Astrocyte (in vitro differentiated cells and primary cell): ENCODE measurements around the gene KLF9. TPM values are rescaled to one million over a fixed set of nuclear protein-coding genes. Genes with fewer than 3 reads are reported as not detected.
A peak's percentile ranks its signal among the peaks of the same experiment; 100 is the strongest.

Source experiments
- DNase-seq: peaks from one replicate; pipeline ENCODE4 v3.0.0-alpha.2; 2010; ENCODE audit warnings: low read depth
- FAIRE-seq: peaks from 2 replicates; lab custom pipeline; 2011; peaks lifted over from hg19 to GRCh38; lab: Jason Lieb, UNC
- H2AFZ ChIP-seq: 2 replicates; pipeline ENCODE4 v1.6.0; 2012; ENCODE audit warnings: low read depth, low read length, inconsistent platforms
- H3K27ac ChIP-seq: 2 replicates; pipeline ENCODE4 v1.5.1; 2011; ENCODE audit warnings: low read depth, low read length, inconsistent platforms
- H3K27me3 ChIP-seq: 2 replicates; pipeline ENCODE4 v1.6.0; 2011; ENCODE audit warnings: low read length, inconsistent platforms; ENCODE audit not compliant: insufficient read depth
- H3K36me3 ChIP-seq: 2 replicates; pipeline ENCODE4 v1.5.1; 2011; ENCODE audit warnings: low read length, inconsistent platforms; ENCODE audit not compliant: insufficient read depth
- H3K4me1 ChIP-seq: 2 replicates; pipeline ENCODE4 v1.5.1; 2011; ENCODE audit warnings: low read length, inconsistent platforms; ENCODE audit not compliant: insufficient read depth
- H3K4me2 ChIP-seq: 2 replicates; pipeline ENCODE4 v1.6.0; 2012; ENCODE audit warnings: low read length, inconsistent platforms
- H3K4me3 ChIP-seq: 2 replicates; pipeline ENCODE4 v1.5.1; 2011; ENCODE audit warnings: low read depth, mild to moderate bottlenecking, low read length, inconsistent platforms; ENCODE audit not compliant: insufficient read depth
- H3K79me2 ChIP-seq: 2 replicates; pipeline ENCODE4 v1.6.0; 2012; ENCODE audit warnings: mild to moderate bottlenecking, low read length, inconsistent platforms; ENCODE audit not compliant: insufficient read depth
- H3K9ac ChIP-seq: 2 replicates; pipeline ENCODE4 v1.6.0; 2012; ENCODE audit warnings: mild to moderate bottlenecking, low read length, inconsistent platforms
- H3K9me3 ChIP-seq: 2 replicates; pipeline ENCODE4 v1.5.1; 2012; ENCODE audit warnings: low read depth, mild to moderate bottlenecking, low read length, inconsistent platforms; ENCODE audit not compliant: insufficient read depth
- H4K20me1 ChIP-seq: 2 replicates; pipeline ENCODE4 v1.6.0; 2012; ENCODE audit warnings: low read length, inconsistent platforms; ENCODE audit not compliant: insufficient read depth
- H3K27ac Mint-ChIP-seq: one replicate; pipeline ENCODE4 v1.8.0; 2021; ENCODE audit warnings: mild to moderate bottlenecking, mixed read lengths; ENCODE audit not compliant: unreplicated experiment
- H3K27me3 Mint-ChIP-seq: one replicate; pipeline ENCODE4 v1.8.0; 2021; ENCODE audit warnings: low read depth, mixed read lengths; ENCODE audit not compliant: unreplicated experiment
- H3K36me3 Mint-ChIP-seq: one replicate; pipeline ENCODE4 v1.8.0; 2021; ENCODE audit warnings: low read depth, mixed read lengths; ENCODE audit not compliant: unreplicated experiment
- H3K4me1 Mint-ChIP-seq: one replicate; pipeline ENCODE4 v1.8.0; 2021; ENCODE audit warnings: low read depth, mixed read lengths; ENCODE audit not compliant: unreplicated experiment
- H3K4me3 Mint-ChIP-seq: one replicate; pipeline ENCODE4 v1.8.0; 2021; ENCODE audit warnings: mild to moderate bottlenecking, moderate library complexity, mixed read lengths; ENCODE audit not compliant: unreplicated experiment
- H3K9me3 Mint-ChIP-seq: one replicate; pipeline ENCODE4 v1.8.0; 2021; ENCODE audit warnings: mild to moderate bottlenecking, mixed read lengths; ENCODE audit not compliant: unreplicated experiment
- CTCF ChIP-seq: IDR thresholded peaks from 2 replicates; pipeline ENCODE4 v1.5.1; 2011; ENCODE audit warnings: low read depth, mild to moderate bottlenecking, inconsistent platforms, low read length, moderate library complexity; ENCODE audit not compliant: insufficient read depth
- EZH2 ChIP-seq: IDR thresholded peaks from 2 replicates; pipeline ENCODE4 v1.6.1; 2012; ENCODE audit warnings: mild to moderate bottlenecking, low read length, inconsistent platforms; ENCODE audit not compliant: insufficient read depth
- total RNA-seq: library from RNA; stranded (reverse); gene quantifications from 2 replicates; pipeline ENCODE4 v1.2.1, GENCODE V29; 2021

The KLF9 gene
- total RNA-seq, 1 donor from 2014 or later, result 4.9 TPM

GRCh38 chr9:70410368-70410767, 4.1 kb downstream of the KLF9 start:
- H3K9ac ChIP-seq, result peak overlapping the region; percentile 100
- H2AFZ ChIP-seq, result no peak overlapping the region
- peaks cover 11% of the 10 kb centered on the region for H4K20me1 ChIP-seq
- H3K9me3 ChIP-seq, result no peaks in the 10 kb centered on the region
- peaks cover 33% of the 10 kb centered on the region for H3K4me1 Mint-ChIP-seq
- no peak overlapping the region for H3K27ac Mint-ChIP-seq
- peak overlapping the region; percentile 88 for H3K4me2 ChIP-seq
- peaks cover 7% of the 10 kb centered on the region for H3K9me3 Mint-ChIP-seq
- no peaks in the 10 kb centered on the region for H3K27me3 Mint-ChIP-seq
- peaks cover 75% of the 10 kb centered on the region for H3K79me2 ChIP-seq
- TF ChIP-seq EZH2, result no peak
- no peak for TF ChIP-seq CTCF
- H3K36me3 ChIP-seq, result no peaks in the 10 kb centered on the region
- H3K27me3 ChIP-seq, result no peaks in the 10 kb centered on the region
- peak overlapping the region; percentile 97 for H3K4me3 ChIP-seq
- H3K27ac ChIP-seq, result peak overlapping the region; percentile 99
- H3K4me3 Mint-ChIP-seq, result peak overlapping the region; percentile 73
- DNase-seq (peak; percentile 60), FAIRE-seq (no peak)
- H3K4me1 ChIP-seq, result peaks cover 50% of the 10 kb centered on the region
- no peaks in the 10 kb centered on the region for H3K36me3 Mint-ChIP-seq

GRCh38 chr9:70409800-70410199, 4.7 kb downstream of the KLF9 start:
- Histone ChIP-seq H3K4me2 (peak overlapping the region; percentile 88), H3K4me3 (peak overlapping the region; percentile 97), H3K36me3 (no peaks in the 10 kb centered on the region), H4K20me1 (peaks cover 11% of the 10 kb centered on the region), H3K27me3 (no peaks in the 10 kb centered on the region), H3K4me1 (peaks cover 50% of the 10 kb centered on the region), H3K27ac (peak overlapping the region; percentile 99), H3K79me2 (peaks cover 81% of the 10 kb centered on the region), H2AFZ (no peak overlapping the region), H3K9me3 (no peaks in the 10 kb centered on the region), H3K9ac (peak overlapping the region; percentile 100)
- no peak for TF ChIP-seq EZH2
- TF ChIP-seq CTCF, result no peak
- peak overlapping the region; percentile 15 for H3K4me3 Mint-ChIP-seq
- H3K27me3 Mint-ChIP-seq, result no peaks in the 10 kb centered on the region
- H3K9me3 Mint-ChIP-seq, result peaks cover 7% of the 10 kb centered on the region
- H3K4me1 Mint-ChIP-seq, result peaks cover 33% of the 10 kb centered on the region
- no peaks in the 10 kb centered on the region for H3K36me3 Mint-ChIP-seq
- H3K27ac Mint-ChIP-seq, result peak overlapping the region; percentile 47
- no peak for DNase-seq
- FAIRE-seq, result no peak

GRCh38 chr9:70409280-70409679, 5.2 kb downstream of the KLF9 start:
- Mint-ChIP-seq H3K9me3 (peaks cover 7% of the 10 kb centered on the region), H3K4me1 (peaks cover 33% of the 10 kb centered on the region), H3K27ac (no peak overlapping the region), H3K36me3 (no peaks in the 10 kb centered on the region), H3K4me3 (no peak overlapping the region), H3K27me3 (no peaks in the 10 kb centered on the region)
- FAIRE-seq, result no peak
- Histone ChIP-seq H2AFZ (no peak overlapping the region), H3K36me3 (no peaks in the 10 kb centered on the region), H3K9me3 (no peaks in the 10 kb centered on the region), H3K27me3 (no peaks in the 10 kb centered on the region), H4K20me1 (peaks cover 11% of the 10 kb centered on the region), H3K4me2 (peak overlapping the region; percentile 13), H3K4me1 (peaks cover 50% of the 10 kb centered on the region), H3K27ac (peak overlapping the region; percentile 99), H3K9ac (no peak overlapping the region), H3K4me3 (no peak overlapping the region), H3K79me2 (peaks cover 86% of the 10 kb centered on the region)
- no peak for DNase-seq
- TF ChIP-seq CTCF (no peak), EZH2 (no peak)
